HG03159 (cell line): ENCODE results near the gene RCE1.

Source experiments
- ATAC-seq: cut with Tn5 transposase; IDR thresholded peaks from one replicate; pipeline ENCODE4 v1.9.1; 2021; ENCODE audit warnings: mild to moderate bottlenecking, moderate library complexity; ENCODE audit not compliant: unreplicated experiment

Gene RCE1

GRCh38 chr11:66844496-66845142 lies 1.4 kb downstream of the RCE1 start:
- ATAC-seq: no peak

- no peak for ATAC-seq
Measured at GRCh38 chr11:66845143-66845875, 2.1 kb downstream of the RCE1 start.

DNA sequence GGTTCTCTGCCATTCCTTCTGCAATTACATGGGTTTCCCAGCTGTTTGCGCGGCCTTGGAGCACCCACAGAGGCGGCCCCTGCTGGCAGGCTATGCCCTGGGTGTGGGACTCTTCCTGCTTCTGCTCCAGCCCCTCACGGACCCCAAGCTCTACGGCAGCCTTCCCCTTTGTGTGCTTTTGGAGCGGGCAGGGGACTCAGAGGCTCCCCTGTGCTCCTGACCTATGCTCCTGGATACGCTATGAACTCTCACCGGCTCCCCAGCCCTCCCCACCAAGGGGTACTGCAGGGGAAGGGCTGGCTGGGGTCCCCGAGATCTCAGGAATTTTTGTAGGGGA lies 2.6 kb downstream of the RCE1 start:
- ATAC-seq: no peak

- no peak for ATAC-seq
Measured at GRCh38 chr11:66846671-66847091, 3.4 kb downstream of the RCE1 start.

GRCh38 chr11:66847461-66848232 lies 4.4 kb downstream of the RCE1 start:
- no peak for ATAC-seq

GRCh38 chr11:66848671-66849500 lies 5.6 kb downstream of the RCE1 start:
- ATAC-seq: no peak

- ATAC-seq: no peak
Measured at GRCh38 chr11:66849501-66850234, 6.4 kb downstream of the RCE1 start.

- ATAC-seq: no peak
Measured at GRCh38 chr11:66850235-66850587, 7.0 kb downstream of the RCE1 start.

DNA sequence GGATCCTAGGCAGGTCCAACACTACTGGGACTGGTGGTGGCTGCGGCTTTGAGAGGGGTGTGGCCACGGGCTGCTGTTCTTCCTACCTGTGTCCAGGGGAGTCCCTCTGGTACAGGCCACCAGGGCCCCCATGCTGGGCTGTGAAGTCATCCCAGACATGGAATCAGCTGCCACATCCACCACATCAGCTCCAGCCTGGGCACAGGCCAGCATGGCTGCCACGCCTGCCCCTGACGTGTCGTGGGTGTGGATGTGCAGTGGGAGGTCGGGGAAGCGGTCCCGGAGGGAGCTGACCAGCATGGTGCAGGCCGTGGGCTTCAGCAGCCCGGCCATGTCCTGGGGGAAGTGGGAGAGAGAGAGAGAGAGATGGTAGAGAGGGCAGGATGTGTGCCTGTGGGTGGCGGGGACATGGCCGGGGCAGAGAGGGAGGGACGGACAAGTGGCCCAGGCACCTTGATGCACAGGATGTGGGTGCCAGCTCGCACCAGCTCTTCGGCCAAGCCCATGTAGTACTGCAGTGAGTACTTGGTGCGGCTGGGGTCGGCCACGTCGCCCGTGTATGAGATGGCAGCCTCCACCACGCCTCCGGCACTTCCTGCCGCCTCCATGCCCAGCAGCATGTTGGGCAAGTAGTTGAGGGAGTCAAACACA lies 7.5 kb downstream of the RCE1 start:
- no peak for ATAC-seq

DNA sequence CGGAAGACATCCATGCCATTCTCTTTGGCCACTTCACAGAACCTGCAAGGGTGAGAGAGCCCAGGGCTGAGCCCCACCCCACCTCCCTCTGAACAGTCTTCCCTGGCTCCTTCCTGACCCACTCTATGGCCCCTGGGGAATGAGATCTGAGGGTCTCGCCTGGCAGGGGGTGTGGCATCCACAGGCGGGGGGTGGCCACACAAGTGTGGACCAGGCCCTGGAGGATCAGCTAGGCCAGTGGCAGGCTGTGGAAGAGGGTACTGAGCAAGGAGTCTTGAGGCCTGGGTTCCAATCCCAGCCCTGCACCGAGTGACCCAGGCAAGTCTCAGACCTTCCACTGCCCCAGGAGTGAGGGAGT lies 8.0 kb downstream of the RCE1 start:
- no peak for ATAC-seq

DNA sequence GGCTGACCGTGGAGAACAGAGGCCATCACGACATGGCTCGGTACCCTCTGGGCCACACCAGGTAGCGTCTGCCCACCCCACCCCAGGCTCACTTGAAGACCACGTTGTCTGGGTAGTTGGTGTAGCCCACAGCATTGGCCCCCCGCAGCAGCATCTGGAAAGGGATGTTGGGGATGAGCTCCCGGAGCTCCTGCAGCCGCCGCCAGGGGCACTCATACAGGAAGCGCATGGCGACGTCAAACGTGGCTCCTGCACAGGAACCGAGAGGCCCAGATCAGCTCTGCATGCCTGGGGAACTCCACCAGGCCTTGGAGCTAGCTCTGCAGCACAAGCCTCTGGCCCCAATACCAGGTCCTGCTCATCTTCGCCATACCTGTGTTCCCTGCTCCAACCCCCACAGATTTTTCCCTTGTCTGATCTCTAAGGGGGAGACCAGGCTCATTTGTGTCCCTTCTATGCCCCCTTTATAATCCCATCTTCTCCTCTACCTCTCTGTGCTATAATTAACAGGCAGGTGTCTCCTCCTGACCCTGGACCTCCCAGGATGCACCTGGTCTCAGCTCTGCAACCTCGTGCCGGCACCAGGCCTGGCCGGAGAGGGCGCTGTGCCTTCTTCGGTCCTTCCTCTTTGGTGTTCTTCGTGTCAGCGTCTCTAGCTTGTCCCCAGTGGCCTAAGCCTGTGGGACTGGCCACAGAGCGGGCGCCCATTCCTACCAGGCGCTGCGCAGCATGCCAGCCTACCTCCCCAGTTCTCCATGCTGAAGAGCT lies 8.6 kb downstream of the RCE1 start:
- ATAC-seq: no peak

GRCh38 chr11:66852466-66853241 lies 9.4 kb downstream of the RCE1 start:
- no peak for ATAC-seq

- ATAC-seq: no peak
Measured at GRCh38 chr11:66853242-66854229, 10.3 kb downstream of the RCE1 start.

- ATAC-seq: no peak
Measured at GRCh38 chr11:66854231-66854661, 11.0 kb downstream of the RCE1 start.

- ATAC-seq: no peak
Measured at GRCh38 chr11:66854729-66855211, 11.5 kb downstream of the RCE1 start.

- peak; percentile 47 for ATAC-seq
Measured at GRCh38 chr11:66855574-66856495, 12.6 kb downstream of the RCE1 start.
